Breast epithelium (tissue), 3 donors: ENCODE results near the gene TRMT11.

ENCODE experiments used
- POLR2A ChIP-seq: fragments of 450-650 bp; IDR thresholded peaks from one replicate; pipeline ENCODE4 v1.6.1; 2016; ENCODE audit warnings: antibody characterized with exemption, mild to moderate bottlenecking, moderate library complexity
- TF ChIP-seq, protein P1 (sequence below), 3 donors: fragments of 450-650 bp; IDR thresholded peaks; one replicate each; pipeline ENCODE4 v1.5.1; 2016 to 2017; ENCODE audit warnings: antibody characterized with exemption in 3 of 3, mild to moderate bottlenecking in 3 of 3, moderate library complexity in 3 of 3

GRCh38 chr6:126054802-126055201 lies 68.5 kb downstream of the TRMT11 start:
- TF ChIP-seq, protein P1, sequence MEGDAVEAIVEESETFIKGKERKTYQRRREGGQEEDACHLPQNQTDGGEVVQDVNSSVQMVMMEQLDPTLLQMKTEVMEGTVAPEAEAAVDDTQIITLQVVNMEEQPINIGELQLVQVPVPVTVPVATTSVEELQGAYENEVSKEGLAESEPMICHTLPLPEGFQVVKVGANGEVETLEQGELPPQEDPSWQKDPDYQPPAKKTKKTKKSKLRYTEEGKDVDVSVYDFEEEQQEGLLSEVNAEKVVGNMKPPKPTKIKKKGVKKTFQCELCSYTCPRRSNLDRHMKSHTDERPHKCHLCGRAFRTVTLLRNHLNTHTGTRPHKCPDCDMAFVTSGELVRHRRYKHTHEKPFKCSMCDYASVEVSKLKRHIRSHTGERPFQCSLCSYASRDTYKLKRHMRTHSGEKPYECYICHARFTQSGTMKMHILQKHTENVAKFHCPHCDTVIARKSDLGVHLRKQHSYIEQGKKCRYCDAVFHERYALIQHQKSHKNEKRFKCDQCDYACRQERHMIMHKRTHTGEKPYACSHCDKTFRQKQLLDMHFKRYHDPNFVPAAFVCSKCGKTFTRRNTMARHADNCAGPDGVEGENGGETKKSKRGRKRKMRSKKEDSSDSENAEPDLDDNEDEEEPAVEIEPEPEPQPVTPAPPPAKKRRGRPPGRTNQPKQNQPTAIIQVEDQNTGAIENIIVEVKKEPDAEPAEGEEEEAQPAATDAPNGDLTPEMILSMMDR (IDR thresholded peaks at IDR 0.05): no peak
- no peak for TF ChIP-seq POLR2A
